GM06990 (cell line): ENCODE results near the gene ACSBG1.

Experiments used
- DNase-seq: peaks from one replicate; pipeline ENCODE4 v3.0.0-alpha.2; 2011; ENCODE audit not compliant: insufficient read length; ENCODE audit errors: extremely low read depth
- H3K27me3 ChIP-seq: replicated peaks from 2 replicates; pipeline ENCODE4 v1.6.0; 2011; ENCODE audit warnings: low read length; ENCODE audit not compliant: control insufficient read depth, insufficient read depth
- H3K36me3 ChIP-seq: 2 replicates; pipeline ENCODE4 v1.5.1; 2011; ENCODE audit warnings: low read length; ENCODE audit not compliant: control insufficient read depth, insufficient read depth
- H3K4me3 ChIP-seq: replicated peaks from 2 replicates; pipeline ENCODE4 v1.5.1; 2011; ENCODE audit warnings: low read depth, mild to moderate bottlenecking, control low read depth, low read length
- TF ChIP-seq, protein P1 (sequence below): IDR thresholded peaks from 2 replicates; pipeline ENCODE4 v1.5.1; 2011; ENCODE audit warnings: low read length, control low read depth, mild to moderate bottlenecking, inconsistent platforms; ENCODE audit not compliant: insufficient read depth, poor library complexity, severe bottlenecking

ACSBG1 gene

GRCh38 chr15:78272776-78273175, 38.4 kb upstream of the ACSBG1 start:
- Histone ChIP-seq H3K27me3 (no peaks in the 10 kb centered on the region), H3K36me3 (peaks cover 3% of the 10 kb centered on the region), H3K4me3 (no peak overlapping the region)
- TF ChIP-seq, protein P1, sequence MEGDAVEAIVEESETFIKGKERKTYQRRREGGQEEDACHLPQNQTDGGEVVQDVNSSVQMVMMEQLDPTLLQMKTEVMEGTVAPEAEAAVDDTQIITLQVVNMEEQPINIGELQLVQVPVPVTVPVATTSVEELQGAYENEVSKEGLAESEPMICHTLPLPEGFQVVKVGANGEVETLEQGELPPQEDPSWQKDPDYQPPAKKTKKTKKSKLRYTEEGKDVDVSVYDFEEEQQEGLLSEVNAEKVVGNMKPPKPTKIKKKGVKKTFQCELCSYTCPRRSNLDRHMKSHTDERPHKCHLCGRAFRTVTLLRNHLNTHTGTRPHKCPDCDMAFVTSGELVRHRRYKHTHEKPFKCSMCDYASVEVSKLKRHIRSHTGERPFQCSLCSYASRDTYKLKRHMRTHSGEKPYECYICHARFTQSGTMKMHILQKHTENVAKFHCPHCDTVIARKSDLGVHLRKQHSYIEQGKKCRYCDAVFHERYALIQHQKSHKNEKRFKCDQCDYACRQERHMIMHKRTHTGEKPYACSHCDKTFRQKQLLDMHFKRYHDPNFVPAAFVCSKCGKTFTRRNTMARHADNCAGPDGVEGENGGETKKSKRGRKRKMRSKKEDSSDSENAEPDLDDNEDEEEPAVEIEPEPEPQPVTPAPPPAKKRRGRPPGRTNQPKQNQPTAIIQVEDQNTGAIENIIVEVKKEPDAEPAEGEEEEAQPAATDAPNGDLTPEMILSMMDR = no peak
- DNase-seq = no peak

DNA sequence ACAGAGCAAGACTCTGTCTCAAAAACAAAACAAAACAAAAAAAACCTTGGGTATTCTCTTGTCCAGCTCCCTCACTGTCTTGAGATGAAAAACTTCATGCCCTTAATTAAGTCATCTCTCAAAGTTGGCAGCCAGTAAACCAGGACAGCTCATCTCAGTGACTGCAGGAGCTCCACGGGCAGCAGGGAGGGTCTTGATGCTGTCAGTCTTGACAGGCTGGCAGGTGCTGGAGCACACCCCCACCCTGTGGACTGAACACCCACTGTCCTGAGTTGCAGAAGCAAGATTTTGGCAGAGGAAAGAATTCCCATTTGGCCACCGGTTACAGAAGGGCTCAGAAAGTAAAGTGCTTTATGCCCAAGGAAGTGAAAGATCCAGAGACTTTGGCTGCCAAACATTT, 38.0 kb upstream of the ACSBG1 start:
- no peaks in the 10 kb centered on the region for H3K27me3 ChIP-seq
- no peak for DNase-seq
- no peak overlapping the region for H3K4me3 ChIP-seq
- H3K36me3 ChIP-seq = peaks cover 3% of the 10 kb centered on the region
- TF ChIP-seq, protein P1 = no peak

DNA sequence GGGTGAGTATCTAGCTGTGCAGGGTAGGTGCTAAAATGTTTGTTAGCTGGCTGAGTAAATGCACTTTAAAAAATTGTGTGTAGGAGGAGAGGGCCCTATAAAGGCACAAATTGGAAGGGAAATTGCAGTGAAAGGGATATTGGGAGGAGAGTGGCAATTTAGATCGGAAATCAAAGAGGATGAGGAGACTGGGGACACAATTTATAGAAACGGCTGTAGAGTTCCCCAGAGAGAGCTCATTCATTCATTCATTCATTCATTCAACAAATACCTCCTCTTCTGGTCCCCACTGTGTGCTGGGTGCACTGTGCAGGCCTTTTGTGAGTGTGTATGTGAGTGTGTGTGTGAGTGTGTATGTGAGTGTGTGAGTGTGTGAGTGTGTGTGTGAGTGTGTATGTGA, 32.4 kb upstream of the ACSBG1 start:
- TF ChIP-seq, protein P1 = no peak
- Histone ChIP-seq H3K27me3 (no peaks in the 10 kb centered on the region), H3K4me3 (no peak overlapping the region), H3K36me3 (no peaks in the 10 kb centered on the region)
- DNase-seq = no peak

- Histone ChIP-seq H3K36me3 (no peaks in the 10 kb centered on the region), H3K4me3 (no peak overlapping the region), H3K27me3 (no peaks in the 10 kb centered on the region)
- DNase-seq = no peak
- TF ChIP-seq, protein P1 = no peak
Measured at GRCh38 chr15:78266229-78266628, 31.9 kb upstream of the ACSBG1 start.

GRCh38 chr15:78265752-78266224, 31.4 kb upstream of the ACSBG1 start:
- TF ChIP-seq, protein P1 = no peak
- DNase-seq = no peak
- no peak overlapping the region for H3K4me3 ChIP-seq
- H3K36me3 ChIP-seq = no peaks in the 10 kb centered on the region
- no peaks in the 10 kb centered on the region for H3K27me3 ChIP-seq

DNA sequence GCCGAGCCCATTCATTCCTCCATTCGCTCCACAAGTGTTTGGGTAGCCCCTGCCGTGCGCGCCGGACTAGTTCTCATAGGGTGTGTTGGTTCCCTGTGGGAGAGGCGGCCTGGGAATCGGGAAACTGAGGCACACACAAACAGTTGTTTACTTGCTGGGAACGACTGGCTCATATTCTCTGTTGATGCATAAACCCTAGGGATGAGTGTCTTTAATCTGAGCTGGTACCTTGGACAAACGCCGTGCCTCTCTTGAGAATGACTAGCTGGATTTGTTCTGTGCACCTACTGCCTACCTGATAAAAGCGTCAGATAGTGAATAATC, 30.7 kb upstream of the ACSBG1 start:
- peak overlapping the region; percentile 59 for H3K4me3 ChIP-seq
- DNase-seq = no peak
- TF ChIP-seq, protein P1 = no peak

More for the DNA sequence above, 30.7 kb upstream of the ACSBG1 start:
- H3K27me3 ChIP-seq = no peaks in the 10 kb centered on the region
- H3K36me3 ChIP-seq = no peaks in the 10 kb centered on the region
